Naive B cell (primary cell): Measurements from ENCODE around the gene CCDC18. TPM values are rescaled to one million over a fixed set of nuclear protein-coding genes. Genes with fewer than 3 reads are reported as not detected.
"Not testable (repeated sequence)": the region's sequence is repeated elsewhere in the genome, so short reads cannot be mapped to it uniquely, and the experiment has no call there.

ENCODE experiments used
- ATAC-seq, 2 donors: fragments of 150-1000 bp; cut with Tn5 transposase; 2 replicates each; pipeline ENCODE4 v1.10.0; 2021; ENCODE audit warnings: low read depth in 2 of 2, mild to moderate bottlenecking in 2 of 2, moderate library complexity in 2 of 2
- DNase-seq: peaks from one replicate; pipeline ENCODE4 v3.0.0; 2022
- H3K27ac Mint-ChIP-seq, 6 donors: one replicate each; pipeline ENCODE4 v1.8.0; 2020 to 2022; ENCODE audit warnings: mild to moderate bottlenecking in 6 of 6, mixed read lengths in 6 of 6, moderate library complexity in 5 of 6, inconsistent platforms in 2 of 6
- H3K27me3 Mint-ChIP-seq, 3 donors: one replicate each; pipeline ENCODE4 v1.8.0; 2021 to 2022; ENCODE audit warnings: mixed read lengths in 3 of 3, mild to moderate bottlenecking in 1 of 3
- H3K36me3 Mint-ChIP-seq, 2 donors: one replicate each; pipeline ENCODE4 v1.8.0; 2020 to 2022; ENCODE audit warnings: mixed read lengths in 2 of 2, inconsistent platforms in 1 of 2, mild to moderate bottlenecking in 1 of 2
- H3K4me1 Mint-ChIP-seq, 3 donors: one replicate each; pipeline ENCODE4 v1.8.0; 2020 to 2022; ENCODE audit warnings: mixed read lengths in 3 of 3, inconsistent platforms in 1 of 3, mild to moderate bottlenecking in 1 of 3, moderate library complexity in 1 of 3
- H3K4me3 Mint-ChIP-seq, 8 donors: one replicate each; pipeline ENCODE4 v1.8.0; 2020 to 2022; ENCODE audit warnings: mild to moderate bottlenecking in 8 of 8, mixed read lengths in 8 of 8, moderate library complexity in 8 of 8, inconsistent platforms in 2 of 8
- H3K9me3 Mint-ChIP-seq, 7 donors: one replicate each; pipeline ENCODE4 v1.8.0; 2020 to 2022; ENCODE audit warnings: mixed read lengths in 7 of 7, mild to moderate bottlenecking in 5 of 7, inconsistent platforms in 2 of 7, moderate library complexity in 1 of 7
- polyA plus RNA-seq, 6 donors: library from polyadenylated mRNA; unstranded; fragments of 300-500 nt; fragmentation: Illumina TruSeq; gene quantifications; one replicate each; pipeline ENCODE4 v1.2.3, GENCODE V29; 2021; ENCODE audit warnings: low read depth in 6 of 6

Gene CCDC18
- polyA plus RNA-seq, 6 donors from 2014 or later: 4.9 to 14.0 (median 6.3) TPM

DNA sequence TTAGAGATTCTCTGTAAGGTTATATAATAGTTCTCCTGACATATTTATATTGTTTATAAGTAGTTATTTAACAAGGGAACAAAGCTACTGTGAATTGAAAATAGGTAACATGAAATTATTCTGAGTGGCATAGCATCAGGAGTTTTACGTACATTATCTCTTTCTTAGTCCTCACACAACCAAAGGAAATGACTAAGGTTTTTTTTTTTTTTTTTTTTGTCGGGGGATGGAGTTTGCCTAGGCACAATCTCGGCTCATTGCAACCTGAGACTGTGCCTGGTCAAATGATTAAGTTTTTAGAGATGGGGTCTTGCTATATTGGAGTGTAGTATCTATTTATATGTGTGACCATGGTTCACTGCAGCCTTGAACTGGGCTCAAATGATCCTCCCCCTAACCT, 25.2 kb upstream of the CCDC18 start:
- H3K4me3 Mint-ChIP-seq: no peak overlapping the region
- H3K9me3 Mint-ChIP-seq: no peaks in the 10 kb centered on the region
- H3K27ac Mint-ChIP-seq: peak overlapping the region in 1 of 6 donors; percentile 26
- H3K4me1 Mint-ChIP-seq: peaks cover 0 to 4% (median 0%) of the 10 kb centered on the region in 3 donors
- H3K27me3 Mint-ChIP-seq: no peaks in the 10 kb centered on the region
- ATAC-seq (no peak), DNase-seq (no peak)
- peaks cover 0 to 15% of the 10 kb centered on the region in 2 donors for H3K36me3 Mint-ChIP-seq

DNA sequence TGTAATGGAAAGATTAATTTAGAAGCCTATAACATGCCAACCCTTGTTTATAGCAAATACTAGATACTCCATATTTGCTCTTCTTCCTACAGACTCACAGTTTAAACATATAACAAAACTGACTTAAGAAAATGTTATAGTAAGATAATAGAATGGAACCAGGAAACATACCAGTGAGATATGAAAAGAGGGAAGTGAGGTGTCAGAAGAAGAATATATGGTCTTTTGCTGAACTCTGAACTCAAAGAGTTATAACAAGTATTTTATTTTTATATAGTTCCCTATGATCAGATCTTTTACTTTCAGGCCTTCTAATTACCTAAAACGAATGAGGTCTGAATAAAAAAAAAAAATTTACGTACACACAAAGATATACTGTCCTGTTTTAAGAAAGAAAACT, 21.2 kb upstream of the CCDC18 start:
- Mint-ChIP-seq H3K36me3 (peaks cover 0 to 10% of the 10 kb centered on the region in 2 donors), H3K4me3 (no peak overlapping the region), H3K4me1 (peaks cover 5 to 18% (median 10%) of the 10 kb centered on the region in 3 donors), H3K27me3 (no peaks in the 10 kb centered on the region), H3K27ac (peak overlapping the region in 2 of 6 donors; percentile 50 to 57), H3K9me3 (no peaks in the 10 kb centered on the region)
- DNase-seq (no peak), ATAC-seq (no peak)

DNA sequence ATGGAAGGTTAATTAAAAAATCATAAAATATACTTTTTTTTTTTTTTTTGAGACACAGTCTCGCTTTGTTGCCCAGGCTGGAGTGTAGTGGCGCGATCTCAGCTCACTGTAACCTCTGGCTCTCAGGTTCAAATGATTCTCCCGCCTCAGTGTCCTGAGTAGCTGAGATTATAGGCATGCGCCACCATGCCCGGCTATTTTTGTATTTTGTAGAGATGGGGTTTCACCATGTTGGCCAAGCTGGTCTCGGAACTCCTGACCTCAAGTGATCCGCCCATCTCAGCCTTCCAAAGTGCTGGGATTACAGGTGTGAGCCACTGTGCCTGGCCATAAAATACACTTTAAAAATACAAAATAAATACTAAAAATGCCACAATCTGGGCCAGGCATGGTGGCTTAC, 17.2 kb upstream of the CCDC18 start:
- Mint-ChIP-seq H3K36me3 (peaks cover 13 to 23% of the 10 kb centered on the region in 2 donors), H3K4me1 (peaks cover 25 to 44% (median 27%) of the 10 kb centered on the region in 3 donors), H3K9me3 (peaks cover 0 to 15% (median 4%) of the 10 kb centered on the region in 7 donors)
- ATAC-seq, H3K4me3 Mint-ChIP-seq, H3K27ac Mint-ChIP-seq, DNase-seq, H3K27me3 Mint-ChIP-seq: not testable (repeated sequence)

DNA sequence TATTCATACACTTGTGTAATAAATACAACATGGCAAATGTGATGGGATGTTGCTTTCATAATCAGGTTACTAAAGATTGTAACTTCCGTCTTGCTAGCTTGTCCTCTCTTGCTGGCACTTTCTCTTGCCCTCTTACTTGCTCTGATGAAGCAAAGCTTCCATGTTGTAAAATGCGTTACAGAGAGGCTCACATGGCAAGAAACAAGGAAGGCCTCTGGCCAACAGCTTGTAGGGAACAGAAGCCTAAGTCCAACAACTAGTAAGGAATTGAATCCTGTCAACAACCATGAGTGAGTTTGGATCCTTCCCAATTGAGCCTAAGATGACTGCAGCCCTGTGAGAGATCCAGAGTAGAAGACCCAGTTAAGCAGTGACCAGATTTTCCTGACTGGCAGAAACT, 15.7 kb upstream of the CCDC18 start:
- peaks cover 21 to 33% of the 10 kb centered on the region in 2 donors for H3K36me3 Mint-ChIP-seq
- no peak for ATAC-seq
- no peak overlapping the region for H3K4me3 Mint-ChIP-seq
- DNase-seq: no peak
- peaks cover 0 to 20% (median 7%) of the 10 kb centered on the region in 7 donors for H3K9me3 Mint-ChIP-seq
- H3K27me3 Mint-ChIP-seq: no peaks in the 10 kb centered on the region
- H3K4me1 Mint-ChIP-seq: peaks cover 29 to 57% (median 40%) of the 10 kb centered on the region in 3 donors
- H3K27ac Mint-ChIP-seq: peak overlapping the region in 1 of 6 donors; percentile 78

DNA sequence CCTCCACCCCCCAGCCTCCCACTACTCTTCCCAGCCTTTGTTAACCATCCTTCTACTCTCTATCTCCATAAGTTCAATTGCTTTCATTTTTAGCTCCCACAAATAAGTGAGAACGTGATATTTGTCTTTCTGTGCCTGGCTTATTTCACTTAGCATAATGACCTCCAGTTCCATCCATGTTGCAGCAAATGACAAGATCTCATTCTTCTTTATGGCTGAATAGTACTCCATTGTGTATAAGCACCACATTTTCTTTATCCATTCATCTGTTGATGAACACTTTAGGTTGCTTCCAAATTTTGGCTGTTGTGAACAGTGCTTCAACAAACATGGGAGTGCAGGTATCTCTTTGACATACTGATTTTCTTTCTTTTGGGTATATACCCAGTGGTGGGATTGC, 14.6 kb upstream of the CCDC18 start:
- peaks cover 1 to 20% (median 7%) of the 10 kb centered on the region in 7 donors for H3K9me3 Mint-ChIP-seq
- H3K27ac Mint-ChIP-seq: peak overlapping the region in 1 of 6 donors; percentile 73
- H3K36me3 Mint-ChIP-seq: peaks cover 21 to 34% of the 10 kb centered on the region in 2 donors
- peaks cover 30 to 62% (median 43%) of the 10 kb centered on the region in 3 donors for H3K4me1 Mint-ChIP-seq
- not testable (repeated sequence) for ATAC-seq, H3K4me3 Mint-ChIP-seq, H3K27me3 Mint-ChIP-seq, DNase-seq

DNA sequence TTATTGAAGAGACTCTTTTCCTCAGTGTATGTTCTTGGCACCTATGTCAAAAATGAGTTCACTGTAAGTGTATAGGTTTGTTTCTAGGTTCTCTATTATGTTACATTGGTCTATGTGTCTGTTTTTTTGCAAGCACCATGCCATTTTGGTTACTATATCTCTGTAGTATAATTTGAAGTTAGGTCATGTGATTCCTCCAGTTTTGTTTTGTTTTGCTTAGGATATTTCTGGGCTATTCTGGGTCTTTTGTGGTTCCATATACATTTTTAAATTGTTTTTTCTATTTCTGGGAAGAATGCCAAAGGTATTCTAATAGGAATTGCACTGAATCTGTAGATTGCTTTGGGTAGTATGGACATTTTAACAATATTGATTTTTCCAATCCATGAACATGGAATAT, 13.5 kb upstream of the CCDC18 start:
- ATAC-seq (no peak), DNase-seq (no peak)
- Mint-ChIP-seq H3K9me3 (peaks cover 4 to 20% (median 7%) of the 10 kb centered on the region in 7 donors), H3K4me1 (peaks cover 36 to 65% (median 52%) of the 10 kb centered on the region in 3 donors), H3K4me3 (no peak overlapping the region), H3K27ac (peak overlapping the region in 1 of 6 donors; percentile 11), H3K27me3 (no peaks in the 10 kb centered on the region), H3K36me3 (peaks cover 21 to 34% of the 10 kb centered on the region in 2 donors)

DNA sequence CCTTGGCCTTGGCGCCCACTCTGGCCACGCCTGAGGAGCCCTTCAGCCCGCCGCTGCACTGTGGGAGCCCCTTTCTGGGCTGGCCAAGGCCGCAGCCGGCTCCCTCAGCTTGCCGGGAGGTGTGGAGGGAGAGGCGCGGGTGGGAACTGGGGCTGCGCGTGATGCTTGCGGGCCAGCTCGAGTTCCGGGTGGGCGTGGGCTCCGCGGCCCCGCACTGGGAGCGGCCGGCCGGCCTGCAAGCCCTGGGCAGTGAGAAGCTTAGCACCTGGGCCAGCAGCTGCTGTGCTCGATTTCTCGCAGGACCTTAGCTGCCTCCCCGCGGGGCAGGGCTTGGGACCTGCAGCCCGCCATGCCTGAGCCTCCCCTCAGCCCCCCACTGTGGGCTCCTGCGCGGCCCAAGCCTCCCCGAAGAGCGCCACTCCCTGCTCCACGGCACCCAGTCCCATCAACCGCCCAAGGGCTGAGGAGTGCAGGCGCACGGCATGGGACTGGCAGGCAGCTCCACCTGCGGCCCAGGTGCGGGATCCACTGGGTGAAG, 10.3 kb upstream of the CCDC18 start:
- Mint-ChIP-seq H3K4me1 (peaks cover 45 to 74% (median 69%) of the 10 kb centered on the region in 3 donors), H3K36me3 (peaks cover 26 to 38% of the 10 kb centered on the region in 2 donors), H3K9me3 (peaks cover 4 to 20% (median 7%) of the 10 kb centered on the region in 7 donors)
- DNase-seq, H3K27me3 Mint-ChIP-seq, H3K4me3 Mint-ChIP-seq, ATAC-seq, H3K27ac Mint-ChIP-seq: not testable (repeated sequence)

DNA sequence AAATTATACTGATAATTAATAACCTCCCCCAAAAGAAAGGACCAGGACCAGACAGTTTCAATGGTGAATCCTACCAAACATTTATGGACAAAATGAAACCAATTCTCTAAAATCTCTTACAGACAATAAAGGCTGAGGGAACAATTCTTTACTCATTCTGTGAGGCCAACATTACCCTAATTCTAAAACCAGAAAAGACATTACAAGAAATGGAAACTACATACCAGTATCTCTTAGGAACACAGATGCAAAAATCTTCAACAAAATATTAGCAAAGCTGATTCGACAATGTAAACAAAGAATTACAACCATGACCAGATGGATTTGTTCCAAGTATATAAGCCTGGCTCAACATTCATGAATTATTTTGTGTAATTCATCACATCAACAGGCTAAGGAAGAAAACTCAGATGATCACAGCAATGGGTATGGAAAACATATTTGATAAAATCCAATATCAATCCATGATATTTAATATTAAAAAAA, 8.9 kb upstream of the CCDC18 start:
- no peak for DNase-seq
- peak overlapping the region; percentile 69 to 89 (median 84) for H3K4me3 Mint-ChIP-seq
- H3K27me3 Mint-ChIP-seq: no peaks in the 10 kb centered on the region
- H3K9me3 Mint-ChIP-seq: peaks cover 2 to 19% (median 5%) of the 10 kb centered on the region in 7 donors
- H3K27ac Mint-ChIP-seq: peak overlapping the region in 4 of 6 donors; percentile 39 to 89 (median 56)
- peaks cover 46 to 76% (median 69%) of the 10 kb centered on the region in 3 donors for H3K4me1 Mint-ChIP-seq
- no peak for ATAC-seq
- peaks cover 22 to 36% of the 10 kb centered on the region in 2 donors for H3K36me3 Mint-ChIP-seq

DNA sequence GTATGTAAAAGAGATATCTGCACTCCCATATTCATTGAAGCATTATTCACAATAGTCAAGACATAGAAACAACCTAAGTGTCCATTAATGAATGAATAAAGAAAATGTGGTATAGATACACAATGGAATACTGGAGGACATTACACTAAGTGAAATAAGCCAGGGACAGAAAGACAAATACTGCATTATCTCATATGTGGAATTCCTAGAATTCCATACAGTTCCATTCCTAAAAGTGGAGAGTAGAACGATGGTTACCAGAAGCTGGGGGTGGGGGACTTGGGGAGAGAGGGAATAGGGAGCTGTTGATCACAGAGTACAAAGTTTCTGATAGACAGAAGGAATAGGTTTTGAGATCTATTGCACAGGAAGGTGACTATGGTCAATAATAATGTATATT, 7.7 kb upstream of the CCDC18 start:
- DNase-seq (no peak), ATAC-seq (no peak)
- Mint-ChIP-seq H3K36me3 (peaks cover 16 to 27% of the 10 kb centered on the region in 2 donors), H3K27me3 (no peaks in the 10 kb centered on the region), H3K9me3 (peaks cover 0 to 8% (median 2%) of the 10 kb centered on the region in 7 donors), H3K4me3 (peak overlapping the region in 4 of 8 donors; percentile 0 to 69 (median 8)), H3K4me1 (peaks cover 45 to 74% (median 67%) of the 10 kb centered on the region in 3 donors), H3K27ac (peak overlapping the region in 3 of 6 donors; percentile 43 to 72 (median 69))

DNA sequence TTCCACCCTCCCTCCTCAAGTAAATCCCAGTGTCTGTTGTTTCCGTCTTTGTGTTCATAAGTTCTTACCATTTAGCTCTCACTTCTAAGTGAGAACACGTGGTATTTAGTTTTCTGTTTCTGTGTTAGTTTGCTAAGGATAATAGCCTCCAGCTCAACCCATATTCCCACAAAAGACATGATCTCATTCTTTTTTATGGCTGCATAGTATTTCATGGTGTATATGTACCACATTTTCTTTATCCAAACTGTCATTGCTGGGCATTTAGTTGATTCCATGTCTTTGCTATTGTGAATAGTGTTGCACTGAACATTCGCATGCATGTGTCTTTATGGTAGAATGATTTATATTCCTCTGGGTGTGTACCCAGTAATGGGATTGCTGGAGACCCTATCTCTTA, 5.9 kb upstream of the CCDC18 start:
- peaks cover 6 to 18% of the 10 kb centered on the region in 2 donors for H3K36me3 Mint-ChIP-seq
- not testable (repeated sequence) for ATAC-seq, DNase-seq, H3K4me3 Mint-ChIP-seq, H3K27me3 Mint-ChIP-seq, H3K9me3 Mint-ChIP-seq
- peaks cover 54 to 75% (median 67%) of the 10 kb centered on the region in 3 donors for H3K4me1 Mint-ChIP-seq
- peak overlapping the region in 1 of 6 donors; percentile 86 for H3K27ac Mint-ChIP-seq

DNA sequence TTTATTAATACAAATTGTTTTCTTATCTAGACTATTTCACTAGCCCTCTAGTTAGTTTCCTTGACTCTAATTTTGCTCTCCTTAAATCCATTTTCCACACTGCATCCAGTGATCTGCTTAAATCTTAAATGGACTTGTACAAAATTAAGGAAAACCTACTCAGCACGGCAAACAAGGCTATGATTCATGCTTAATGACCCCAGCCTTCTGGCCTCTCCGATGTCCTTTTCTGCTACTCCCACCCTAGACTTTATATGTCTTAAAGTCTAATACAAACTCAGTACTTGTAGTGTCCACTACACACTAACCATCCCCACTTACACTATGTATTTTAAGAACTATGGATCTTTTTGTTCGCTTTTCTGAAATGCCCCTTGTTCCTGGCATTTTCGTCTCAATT, 2.5 kb upstream of the CCDC18 start:
- Mint-ChIP-seq H3K9me3 (no peaks in the 10 kb centered on the region), H3K4me1 (peaks cover 33 to 63% (median 54%) of the 10 kb centered on the region in 3 donors), H3K27me3 (no peaks in the 10 kb centered on the region), H3K27ac (peak overlapping the region in 4 of 6 donors; percentile 22 to 88 (median 48)), H3K4me3 (peak overlapping the region; percentile 88 to 99 (median 98)), H3K36me3 (peaks cover 5 to 10% of the 10 kb centered on the region in 2 donors)
- ATAC-seq (no peak), DNase-seq (no peak)

DNA sequence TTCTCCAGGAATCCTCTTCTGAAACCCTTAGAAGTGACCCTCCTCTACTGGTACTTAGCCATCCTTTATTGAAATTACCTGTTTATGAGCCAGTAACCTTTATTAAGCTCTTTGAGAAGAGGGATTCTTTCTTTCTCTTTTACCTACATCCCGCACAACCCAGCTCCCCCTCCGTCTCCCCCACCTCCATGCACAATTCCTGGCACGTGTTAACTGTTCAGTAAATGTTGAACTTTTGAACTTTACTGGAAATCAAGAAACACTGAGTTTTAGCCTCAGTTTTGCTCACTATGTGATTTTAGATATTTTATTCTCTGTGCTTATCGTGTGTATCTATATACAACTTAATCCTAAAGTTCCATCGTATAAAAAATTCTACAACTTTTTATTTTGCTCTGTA, 2.1 kb upstream of the CCDC18 start:
- ATAC-seq: no peak
- peaks cover 5 to 10% of the 10 kb centered on the region in 2 donors for H3K36me3 Mint-ChIP-seq
- H3K27ac Mint-ChIP-seq: peak overlapping the region in 4 of 6 donors; percentile 51 to 92 (median 88)
- H3K4me3 Mint-ChIP-seq: peak overlapping the region; percentile 88 to 99 (median 98)
- no peaks in the 10 kb centered on the region for H3K27me3 Mint-ChIP-seq
- H3K4me1 Mint-ChIP-seq: peaks cover 28 to 58% (median 50%) of the 10 kb centered on the region in 3 donors
- no peaks in the 10 kb centered on the region for H3K9me3 Mint-ChIP-seq
- DNase-seq: no peak

DNA sequence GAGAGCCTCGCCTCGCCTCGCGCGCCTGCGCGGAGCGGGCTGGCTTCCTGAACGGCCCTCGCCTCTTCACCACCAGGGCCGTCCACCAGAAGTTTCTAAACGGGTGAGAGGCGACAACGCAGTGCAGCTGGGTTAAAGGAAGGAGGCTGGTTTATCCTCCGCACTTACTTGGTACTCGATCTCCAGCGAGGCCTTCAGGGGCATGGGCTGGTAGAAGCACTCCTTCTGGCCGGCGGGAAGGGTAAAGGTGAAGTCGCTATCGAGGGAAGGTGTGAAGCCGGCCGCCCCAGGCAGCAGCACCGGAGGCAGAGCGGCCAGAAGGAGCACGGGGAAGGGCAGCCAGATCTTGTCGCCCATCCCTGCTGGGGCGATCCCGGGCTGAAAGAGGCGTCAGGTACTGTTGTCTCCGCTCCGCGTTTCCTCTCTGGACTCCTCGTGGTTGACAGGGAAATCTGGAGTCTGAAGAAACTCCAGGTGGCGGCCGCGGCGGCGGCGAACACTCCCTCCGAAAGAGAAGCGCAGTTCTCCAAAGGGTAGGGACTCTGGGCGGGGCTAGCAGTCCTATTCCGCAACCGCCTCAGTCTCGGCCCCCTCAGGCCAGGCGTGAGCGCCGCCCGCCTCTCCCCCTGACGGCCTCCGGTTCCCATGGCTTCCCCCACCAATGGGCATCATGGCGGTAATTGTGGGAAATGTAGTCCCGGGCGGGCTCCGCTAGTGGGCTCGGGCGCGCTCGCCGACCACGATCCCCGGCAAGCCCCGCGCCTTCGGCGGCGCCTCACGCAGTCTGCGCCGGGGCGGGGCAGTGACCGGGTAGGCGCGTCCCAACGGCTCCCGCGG, 420 bp upstream of the CCDC18 start, which contains the start of gene TMED5:
TSS of gene TMED5 (minus strand) at position 528 of the 837 bp plus-strand sequence. CDS start at position 357, 171 bp downstream.
- H3K9me3 Mint-ChIP-seq: no peaks in the 10 kb centered on the region
- DNase-seq: peak; percentile 99
- ATAC-seq: peak; percentile 78 to 79
- peaks cover 0 to 4% of the 10 kb centered on the region in 2 donors for H3K36me3 Mint-ChIP-seq
- no peaks in the 10 kb centered on the region for H3K27me3 Mint-ChIP-seq
- H3K4me3 Mint-ChIP-seq: peak within 1 kb of the TSS; percentile 88 to 99 (median 98)
- H3K27ac Mint-ChIP-seq: peak within 1 kb of the TSS; percentile 92 to 99 (median 99)
- H3K4me1 Mint-ChIP-seq: peaks cover 28 to 49% (median 45%) of the 10 kb centered on the region in 3 donors
